H9 (cell line): Measurements from ENCODE around the gene RNF149. TPM values are rescaled to one million over a fixed set of nuclear protein-coding genes. Genes with fewer than 3 reads are reported as not detected.

Source experiments
- DNase-seq: peaks from one replicate; pipeline ENCODE4 v3.0.0-alpha.2; 2017
- H2AFZ ChIP-seq: one replicate; pipeline ENCODE4 v1.6.1; 2013; ENCODE audit warnings: mild to moderate bottlenecking, low read length, control low read depth, moderate library complexity
- H2AK5ac ChIP-seq: 2 replicates; pipeline ENCODE4 v1.6.1; 2013; ENCODE audit warnings: low read length, control low read depth, mixed read lengths; ENCODE audit not compliant: insufficient read length
- H2BK120ac ChIP-seq: one replicate; pipeline ENCODE4 v1.6.1; 2013; ENCODE audit warnings: low read depth, mild to moderate bottlenecking, low read length, control low read depth, inconsistent platforms; ENCODE audit not compliant: poor library complexity, severe bottlenecking
- H2BK12ac ChIP-seq: 2 replicates; pipeline ENCODE4 v1.6.1; 2013; ENCODE audit warnings: low read length, control low read depth, mixed read lengths, low read depth; ENCODE audit not compliant: insufficient read length
- H2BK15ac ChIP-seq: 2 replicates; pipeline ENCODE4 v1.6.1; 2013; ENCODE audit warnings: low read depth, low read length, control low read depth
- H2BK20ac ChIP-seq: one replicate; pipeline ENCODE4 v1.6.1; 2013; ENCODE audit warnings: low read depth, mild to moderate bottlenecking, low read length, control low read depth, inconsistent platforms; ENCODE audit not compliant: poor library complexity, severe bottlenecking
- H2BK5ac ChIP-seq: 2 replicates; pipeline ENCODE4 v1.6.1; 2013; ENCODE audit warnings: low read length, control low read depth, mixed read lengths; ENCODE audit not compliant: insufficient read length
- H3K14ac ChIP-seq: 2 replicates; pipeline ENCODE4 v1.6.1; 2013; ENCODE audit warnings: low read length, control low read depth; ENCODE audit not compliant: insufficient read depth
- H3K18ac ChIP-seq: 2 replicates; pipeline ENCODE4 v1.6.1; 2013; ENCODE audit warnings: low read depth, mild to moderate bottlenecking, mixed read lengths, low read length, control low read depth; ENCODE audit not compliant: insufficient read length
- H3K23ac ChIP-seq: 2 replicates; pipeline ENCODE4 v1.6.1; 2013; ENCODE audit warnings: low read length, control low read depth, mixed read lengths, low read depth; ENCODE audit not compliant: insufficient read length
- H3K23me2 ChIP-seq: 2 replicates; pipeline ENCODE4 v1.6.1; 2013; ENCODE audit warnings: low read depth, mild to moderate bottlenecking, mixed read lengths, low read length, control low read depth; ENCODE audit not compliant: insufficient read length, poor library complexity, severe bottlenecking
- H3K27ac ChIP-seq: 2 replicates; pipeline ENCODE4 v1.5.1; 2013; ENCODE audit warnings: low read length, control low read depth, mixed read lengths, low read depth; ENCODE audit not compliant: insufficient read length
- H3K27me3 ChIP-seq: 2 replicates; pipeline ENCODE4 v1.6.1; 2013; ENCODE audit warnings: low read length, control low read depth, inconsistent platforms; ENCODE audit not compliant: insufficient read depth
- H3K4ac ChIP-seq: 2 replicates; pipeline ENCODE4 v1.6.1; 2013; ENCODE audit warnings: low read depth, mild to moderate bottlenecking, control low read depth, inconsistent platforms, low read length, moderate library complexity
- H3K4me1 ChIP-seq: 2 replicates; pipeline ENCODE4 v1.6.1; 2013; ENCODE audit warnings: low read length, control low read depth, inconsistent platforms; ENCODE audit not compliant: insufficient read depth
- H3K4me2 ChIP-seq: 2 replicates; pipeline ENCODE4 v1.6.1; 2013; ENCODE audit warnings: low read length, control low read depth, mixed read lengths; ENCODE audit not compliant: insufficient read length, insufficient read depth
- H3K56ac ChIP-seq: 2 replicates; pipeline ENCODE4 v1.6.1; 2013; ENCODE audit warnings: low read depth, mild to moderate bottlenecking, mixed read lengths, low read length, control low read depth; ENCODE audit not compliant: insufficient read length
- H3K79me1 ChIP-seq: 2 replicates; pipeline ENCODE4 v1.6.1; 2013; ENCODE audit warnings: low read depth, mild to moderate bottlenecking, moderate library complexity, low read length, control low read depth, inconsistent platforms; ENCODE audit not compliant: insufficient read depth, poor library complexity, severe bottlenecking
- H3K79me2 ChIP-seq: 2 replicates; pipeline ENCODE4 v1.6.1; 2013; ENCODE audit warnings: low read length, control low read depth, inconsistent platforms; ENCODE audit not compliant: insufficient read depth
- H3K9ac ChIP-seq: 2 replicates; pipeline ENCODE4 v1.6.1; 2013; ENCODE audit warnings: low read length, control low read depth, mixed read lengths; ENCODE audit not compliant: insufficient read length; ENCODE audit errors: extremely low read depth
- H3K9me3 ChIP-seq: one replicate; pipeline ENCODE4 v1.6.1; 2013; ENCODE audit warnings: low read depth, low read length, inconsistent platforms; ENCODE audit not compliant: control insufficient read depth
- H3T11ph ChIP-seq: one replicate; pipeline ENCODE4 v1.6.1; 2013; ENCODE audit warnings: mild to moderate bottlenecking, low read length, control low read depth, inconsistent platforms
- H4K20me1 ChIP-seq: one replicate; pipeline ENCODE4 v1.6.1; 2013; ENCODE audit not compliant: control insufficient read depth, insufficient read length, insufficient read depth
- H4K5ac ChIP-seq: 2 replicates; pipeline ENCODE4 v1.6.1; 2013; ENCODE audit warnings: low read depth, mild to moderate bottlenecking, mixed read lengths, low read length, control low read depth; ENCODE audit not compliant: insufficient read length
- H4K8ac ChIP-seq: replicated peaks from 2 replicates; pipeline ENCODE4 v1.6.1; 2013; ENCODE audit warnings: low read length, control low read depth, mixed read lengths, low read depth; ENCODE audit not compliant: insufficient read length
- H4K91ac ChIP-seq: 2 replicates; pipeline ENCODE4 v1.6.1; 2013; ENCODE audit warnings: low read depth, mild to moderate bottlenecking, moderate library complexity, mixed read lengths, low read length, control low read depth; ENCODE audit not compliant: insufficient read length
- H3K27ac Mint-ChIP-seq, 3 experiments: 2 replicates in 2 of 3; 3 replicates in 1 of 3; pipeline ENCODE4 v1.8.0; 2020 to 2021; ENCODE audit warnings: mixed read lengths in 3 of 3, mild to moderate bottlenecking in 1 of 3, moderate library complexity in 1 of 3
- H3K27me3 Mint-ChIP-seq: 2 replicates; pipeline ENCODE4 v1.8.0; 2021; ENCODE audit warnings: low read depth, mild to moderate bottlenecking, moderate library complexity, mixed read lengths
- H3K36me3 Mint-ChIP-seq, 3 experiments: 2 replicates in 2 of 3; 3 replicates in 1 of 3; pipeline ENCODE4 v1.8.0; 2020 to 2021; ENCODE audit warnings: low read depth in 3 of 3, mixed read lengths in 3 of 3; ENCODE audit not compliant: insufficient read depth in 1 of 3
- H3K4me1 Mint-ChIP-seq, 2 experiments: 2 replicates each; pipeline ENCODE4 v1.8.0; 2020; ENCODE audit warnings: mixed read lengths in 2 of 2
- H3K4me3 Mint-ChIP-seq, 2 experiments: 2 replicates in 1 of 2; 3 replicates in 1 of 2; pipeline ENCODE4 v1.8.0; 2020 to 2021; ENCODE audit warnings: mild to moderate bottlenecking in 2 of 2, mixed read lengths in 2 of 2, moderate library complexity in 1 of 2
- H3K9me3 Mint-ChIP-seq, 2 experiments: 2 replicates in 1 of 2; 3 replicates in 1 of 2; pipeline ENCODE4 v1.8.0; 2020; ENCODE audit warnings: mild to moderate bottlenecking in 2 of 2, mixed read lengths in 2 of 2, moderate library complexity in 1 of 2
- CTCF ChIP-seq: fragments of 200-600 bp; sonication (generic); conservative IDR thresholded peaks from 3 replicates; pipeline ENCODE4 v1.8.0; 2021; ENCODE audit warnings: antibody characterized with exemption, mild to moderate bottlenecking
- WGBS: extraction: QIAGEN DNeasy Blood & Tissue Kit; methylation state at CpG from one replicate; pipeline ENCODE4 v1.1.7; 2013; ENCODE audit warnings: missing lambda C conversion rate, low lambda C conversion rate, mixed read lengths; ENCODE audit not compliant: insufficient read length; ENCODE audit errors: extremely low coverage; 5-methylcytosine and 5-hydroxymethylcytosine counted together
- total RNA-seq: library from RNA; stranded (reverse); gene quantifications from 2 replicates; pipeline ENCODE4 v1.2.1, GENCODE V29; 2021

RNF149 gene
- total RNA-seq, 1 experiment from 2014 or later: 18.0 TPM

- H3K4me2 ChIP-seq: no peak overlapping the region
These were observed 45.1 kb downstream of the RNF149 start for GRCh38 chr2:101263377-101263800.

More at GRCh38 chr2:101263377-101263800, 45.1 kb downstream of the RNF149 start:
- Histone ChIP-seq H4K91ac (no peak overlapping the region), H3K79me1 (no peaks in the 10 kb centered on the region), H3K4ac (no peak overlapping the region), H3K23ac (no peak overlapping the region), H2BK15ac (no peak overlapping the region), H2AFZ (no peak overlapping the region), H3K27me3 (no peaks in the 10 kb centered on the region), H2BK120ac (no peak overlapping the region), H2BK20ac (no peak overlapping the region), H3K18ac (no peak overlapping the region), H3K23me2 (no peaks in the 10 kb centered on the region), H2BK5ac (no peak overlapping the region), H3K9ac (no peak overlapping the region), H2BK12ac (no peak overlapping the region), H3K27ac (no peak overlapping the region), H4K5ac (no peak overlapping the region), H4K20me1 (no peaks in the 10 kb centered on the region), H4K8ac (no peak overlapping the region), H3K9me3 (no peaks in the 10 kb centered on the region), H3T11ph (no peak overlapping the region), H3K56ac (no peak overlapping the region), H3K4me1 (no peaks in the 10 kb centered on the region), H3K79me2 (peaks cover 2% of the 10 kb centered on the region; the same call in 1 of the 2 replicates), H3K14ac (no peak overlapping the region), H2AK5ac (no peak overlapping the region)
- no peak for TF ChIP-seq CTCF
- H3K27me3 Mint-ChIP-seq: no peaks in the 10 kb centered on the region
- no CpG with 5 or more reads among the region's 1 CpG for WGBS
- no peaks in the 10 kb centered on the region for H3K9me3 Mint-ChIP-seq
- H3K4me1 Mint-ChIP-seq: peaks cover 8 to 16% of the 10 kb centered on the region in 2 experiments
- peaks cover 28 to 73% (median 52%) of the 10 kb centered on the region in 3 experiments; a peak in 6 of 7 replicates for H3K36me3 Mint-ChIP-seq
- H3K27ac Mint-ChIP-seq: no peak overlapping the region; a peak in 1 of 7 replicates
- H3K4me3 Mint-ChIP-seq: no peak overlapping the region
- no peak for DNase-seq
